GM18909 (cell line): ENCODE measurements around the gene PPP1R8.
"Not testable (repeated sequence)": the region's sequence is repeated elsewhere in the genome, so short reads cannot be mapped to it uniquely, and the experiment has no call there.

Experiments used
- ATAC-seq: cut with Tn5 transposase; IDR thresholded peaks from one replicate; pipeline ENCODE4 v1.9.1; 2021; ENCODE audit warnings: mild to moderate bottlenecking; ENCODE audit not compliant: unreplicated experiment, poor library complexity

PPP1R8 gene

GRCh38 chr1:27868932-27869718, 38.5 kb downstream of the PPP1R8 start:
- peak; percentile 41 for ATAC-seq

- ATAC-seq, result no peak
These were observed 39.1 kb downstream of the PPP1R8 start for GRCh38 chr1:27869719-27870085.

GRCh38 chr1:27871076-27871475, 40.5 kb downstream of the PPP1R8 start:
- not testable (repeated sequence) for ATAC-seq

GRCh38 chr1:27872059-27872801, 41.6 kb downstream of the PPP1R8 start, which contains the start of gene THEMIS2:
Gene THEMIS2 (plus strand): TSS chr1:27872544. CDS start chr1:27872572, 28 bp downstream.
- ATAC-seq, result peak; percentile 34

GRCh38 chr1:27872802-27873551, 42.4 kb downstream of the PPP1R8 start:
- ATAC-seq, result no peak

- no peak for ATAC-seq
These were observed 43.2 kb downstream of the PPP1R8 start for GRCh38 chr1:27873671-27874384.

GRCh38 chr1:27876341-27877114, 45.9 kb downstream of the PPP1R8 start:
- ATAC-seq, result no peak

- no peak for ATAC-seq
These were observed 46.5 kb downstream of the PPP1R8 start for GRCh38 chr1:27877115-27877416.

GRCh38 chr1:27878039-27878438, 47.5 kb downstream of the PPP1R8 start:
- ATAC-seq, result no peak

- ATAC-seq, result no peak
These were observed 48.3 kb downstream of the PPP1R8 start for GRCh38 chr1:27878787-27879335.

GRCh38 chr1:27879374-27880082, 48.9 kb downstream of the PPP1R8 start:
- ATAC-seq, result no peak

- ATAC-seq, result no peak
These were observed 51.9 kb downstream of the PPP1R8 start for GRCh38 chr1:27882543-27882903.

GRCh38 chr1:27883536-27883935, 53.0 kb downstream of the PPP1R8 start:
- no peak for ATAC-seq

- ATAC-seq, result peak; percentile 43
These were observed 53.7 kb downstream of the PPP1R8 start for GRCh38 chr1:27884006-27884954.

- no peak for ATAC-seq
These were observed 54.5 kb downstream of the PPP1R8 start for GRCh38 chr1:27885114-27885528.

- ATAC-seq, result no peak
These were observed 55.2 kb downstream of the PPP1R8 start for GRCh38 chr1:27885621-27886352.

- no peak for ATAC-seq
These were observed 55.7 kb downstream of the PPP1R8 start for GRCh38 chr1:27886353-27886679.
